ENCODE measurements around the gene USP26. TPM values are rescaled to one million over a fixed set of nuclear protein-coding genes. Genes with fewer than 3 reads are reported as not detected.
A peak's percentile ranks its signal among the peaks of the same experiment; 100 is the strongest.
"Not testable (repeated sequence)": the region's sequence is repeated elsewhere in the genome, so short reads cannot be mapped to it uniquely, and the experiment has no call there.

USP26 gene
- total RNA-seq, 1 donor from 2014 or later: not detected

GRCh38 chrX:133089411-133089810 is 7.5 kb downstream of the USP26 start:
- TF ChIP-seq CTCF (IDR thresholded peaks at IDR 0.05; ENCODE audit: insufficient read depth, low read depth, low read length): no peak
- no peak for TF ChIP-seq EZH2 (IDR thresholded peaks at IDR 0.05; ENCODE audit: insufficient read depth, low read length)
- FAIRE-seq (peak; percentile 85), DNase-seq (ENCODE audit: low read depth) (no peak)
- H3K4me1 Mint-ChIP-seq (ENCODE audit: low read depth, unreplicated experiment): peaks cover 10% of the 10 kb centered on the region
- H3K36me3 ChIP-seq (ENCODE audit: insufficient read depth, low read length): no peaks in the 10 kb centered on the region
- no peak overlapping the region for H3K4me3 ChIP-seq (ENCODE audit: insufficient read depth, low read depth, low read length)
- no peak overlapping the region for H2AFZ ChIP-seq (ENCODE audit: low read depth, low read length)
- no peak overlapping the region for H3K27ac Mint-ChIP-seq (ENCODE audit: unreplicated experiment)
- no peaks in the 10 kb centered on the region for H3K36me3 Mint-ChIP-seq (ENCODE audit: low read depth, unreplicated experiment)
- H3K9ac ChIP-seq (ENCODE audit: low read length): no peak overlapping the region
- H3K27ac ChIP-seq (ENCODE audit: low read depth, low read length): no peak overlapping the region
- no peaks in the 10 kb centered on the region for H3K9me3 ChIP-seq (ENCODE audit: insufficient read depth, low read depth, low read length)
- no peaks in the 10 kb centered on the region for H3K27me3 ChIP-seq (ENCODE audit: insufficient read depth, low read length)
- H3K4me1 ChIP-seq (ENCODE audit: insufficient read depth, low read length): no peaks in the 10 kb centered on the region
- no peaks in the 10 kb centered on the region for H3K27me3 Mint-ChIP-seq (ENCODE audit: low read depth, unreplicated experiment)
- H3K4me3 Mint-ChIP-seq (ENCODE audit: unreplicated experiment): no peak overlapping the region
- no peaks in the 10 kb centered on the region for H4K20me1 ChIP-seq (ENCODE audit: insufficient read depth, low read length)
- H3K79me2 ChIP-seq (ENCODE audit: insufficient read depth, low read length): no peaks in the 10 kb centered on the region
- H3K9me3 Mint-ChIP-seq (ENCODE audit: unreplicated experiment): no peaks in the 10 kb centered on the region
- no peak overlapping the region for H3K4me2 ChIP-seq (ENCODE audit: low read length)

GRCh38 chrX:133085785-133086184 is 11.1 kb downstream of the USP26 start:
- Histone ChIP-seq H4K20me1 (ENCODE audit: insufficient read depth, low read length) (no peaks in the 10 kb centered on the region), H3K9ac (ENCODE audit: low read length) (no peak overlapping the region), H3K79me2 (ENCODE audit: insufficient read depth, low read length) (no peaks in the 10 kb centered on the region), H3K4me2 (ENCODE audit: low read length) (no peak overlapping the region), H3K27ac (ENCODE audit: low read depth, low read length) (no peak overlapping the region), H3K27me3 (ENCODE audit: insufficient read depth, low read length) (no peaks in the 10 kb centered on the region), H3K36me3 (ENCODE audit: insufficient read depth, low read length) (no peaks in the 10 kb centered on the region), H3K4me1 (ENCODE audit: insufficient read depth, low read length) (no peaks in the 10 kb centered on the region), H3K9me3 (ENCODE audit: insufficient read depth, low read depth, low read length) (no peaks in the 10 kb centered on the region), H3K4me3 (ENCODE audit: insufficient read depth, low read depth, low read length) (no peak overlapping the region), H2AFZ (ENCODE audit: low read depth, low read length) (no peak overlapping the region)
- no peak overlapping the region for H3K27ac Mint-ChIP-seq (ENCODE audit: unreplicated experiment)
- no peak overlapping the region for H3K4me3 Mint-ChIP-seq (ENCODE audit: unreplicated experiment)
- H3K36me3 Mint-ChIP-seq (ENCODE audit: low read depth, unreplicated experiment): no peaks in the 10 kb centered on the region
- H3K9me3 Mint-ChIP-seq (ENCODE audit: unreplicated experiment): no peaks in the 10 kb centered on the region
- no peak for FAIRE-seq
- peaks cover 10% of the 10 kb centered on the region for H3K4me1 Mint-ChIP-seq (ENCODE audit: low read depth, unreplicated experiment)
- no peak for DNase-seq (ENCODE audit: low read depth)
- no peak for TF ChIP-seq EZH2 (IDR thresholded peaks at IDR 0.05; ENCODE audit: insufficient read depth, low read length)
- no peak for TF ChIP-seq CTCF (IDR thresholded peaks at IDR 0.05; ENCODE audit: insufficient read depth, low read depth, low read length)
- H3K27me3 Mint-ChIP-seq (ENCODE audit: low read depth, unreplicated experiment): no peaks in the 10 kb centered on the region

GRCh38 chrX:133085056-133085455 is 11.9 kb downstream of the USP26 start:
- not testable (repeated sequence) for DNase-seq (ENCODE audit: low read depth); H3K4me2 ChIP-seq (ENCODE audit: low read length); H3K27ac Mint-ChIP-seq (ENCODE audit: unreplicated experiment); H3K4me3 Mint-ChIP-seq (ENCODE audit: unreplicated experiment); H3K9me3 Mint-ChIP-seq (ENCODE audit: unreplicated experiment); H3K4me1 ChIP-seq (ENCODE audit: insufficient read depth, low read length); H3K4me1 Mint-ChIP-seq (ENCODE audit: low read depth, unreplicated experiment); H3K36me3 ChIP-seq (ENCODE audit: insufficient read depth, low read length); H4K20me1 ChIP-seq (ENCODE audit: insufficient read depth, low read length); H3K79me2 ChIP-seq (ENCODE audit: insufficient read depth, low read length); H3K27me3 ChIP-seq (ENCODE audit: insufficient read depth, low read length); H3K4me3 ChIP-seq (ENCODE audit: insufficient read depth, low read depth, low read length); H3K27ac ChIP-seq (ENCODE audit: low read depth, low read length); H3K27me3 Mint-ChIP-seq (ENCODE audit: low read depth, unreplicated experiment); H3K9me3 ChIP-seq (ENCODE audit: insufficient read depth, low read depth, low read length); H3K36me3 Mint-ChIP-seq (ENCODE audit: low read depth, unreplicated experiment); H3K9ac ChIP-seq (ENCODE audit: low read length); H2AFZ ChIP-seq (ENCODE audit: low read depth, low read length)
- FAIRE-seq: peak; percentile 32

Data from astrocyte (in vitro differentiated cells and primary cell).